GM18867 (cell line): Measurements from ENCODE around the gene ERC2.

Experiments used
- ATAC-seq: cut with Tn5 transposase; IDR thresholded peaks from one replicate; pipeline ENCODE4 v1.9.1; 2021; ENCODE audit warnings: mild to moderate bottlenecking, moderate library complexity; ENCODE audit not compliant: unreplicated experiment

The ERC2 gene

DNA sequence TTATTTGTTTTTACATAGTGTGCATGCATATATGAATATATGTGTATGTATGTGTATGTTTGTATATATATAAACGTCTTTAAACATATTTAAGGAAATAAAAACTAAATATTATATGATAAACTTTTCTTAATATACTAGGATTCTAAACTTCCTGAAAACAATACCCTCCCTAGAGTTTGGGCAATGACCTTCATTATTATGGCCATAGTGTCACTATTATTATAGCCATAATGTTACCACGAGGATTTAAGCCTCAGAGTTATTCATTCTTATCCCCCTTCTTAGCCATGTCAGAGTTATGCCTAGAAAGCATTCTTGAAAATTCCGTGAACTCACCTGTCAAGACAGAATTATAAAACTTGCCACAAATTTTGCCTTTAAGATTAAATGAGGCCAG lies 335.5 kb downstream of the ERC2 start:
- no peak for ATAC-seq

DNA sequence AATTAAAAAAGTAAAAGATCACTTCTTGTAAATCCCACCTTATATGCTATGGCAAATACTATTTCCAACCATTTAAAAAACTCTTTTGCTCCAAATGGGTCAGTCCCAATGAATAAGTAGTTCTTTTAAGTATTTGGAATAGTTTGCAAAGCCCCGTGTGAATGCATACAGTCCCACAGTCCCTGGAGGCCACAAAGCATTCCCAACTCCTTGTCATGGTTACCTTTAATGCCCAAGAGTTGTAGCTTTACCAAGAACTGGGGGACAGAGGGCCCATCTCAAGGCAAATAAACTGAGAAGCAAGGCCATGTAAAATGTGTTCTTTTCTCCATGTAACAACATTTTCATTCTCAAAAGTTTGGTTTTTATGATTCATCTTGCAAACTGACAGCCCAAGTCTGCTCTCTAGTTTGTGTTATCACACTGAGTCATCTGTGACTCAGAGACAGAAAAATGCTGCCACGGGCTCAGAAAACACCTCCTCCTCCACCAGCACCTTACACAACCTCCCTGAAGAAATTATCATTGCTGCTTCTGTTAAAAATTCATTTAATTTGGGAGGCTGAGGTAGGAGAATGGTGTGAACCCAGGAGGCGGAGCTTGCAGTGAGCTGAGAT lies 336.2 kb downstream of the ERC2 start:
- ATAC-seq = no peak

DNA sequence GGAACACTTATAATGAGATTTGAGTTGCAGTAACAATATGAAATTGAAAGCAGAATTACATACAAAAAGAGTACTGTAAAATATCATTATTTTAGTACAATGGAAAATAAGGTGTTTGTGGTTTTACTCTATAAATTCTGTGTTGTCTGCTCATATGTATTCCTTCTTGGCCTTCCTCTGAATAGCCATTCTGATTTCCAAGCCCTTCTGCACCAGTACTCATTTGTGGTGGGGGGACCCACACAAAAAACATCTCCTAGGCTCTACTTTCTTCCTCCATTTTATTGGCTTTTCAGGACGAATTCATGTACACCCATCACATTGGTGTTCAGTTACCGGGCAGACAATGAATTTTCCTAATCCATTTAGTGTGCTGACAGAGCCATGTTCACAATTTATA lies 338.2 kb downstream of the ERC2 start:
- ATAC-seq = no peak

DNA sequence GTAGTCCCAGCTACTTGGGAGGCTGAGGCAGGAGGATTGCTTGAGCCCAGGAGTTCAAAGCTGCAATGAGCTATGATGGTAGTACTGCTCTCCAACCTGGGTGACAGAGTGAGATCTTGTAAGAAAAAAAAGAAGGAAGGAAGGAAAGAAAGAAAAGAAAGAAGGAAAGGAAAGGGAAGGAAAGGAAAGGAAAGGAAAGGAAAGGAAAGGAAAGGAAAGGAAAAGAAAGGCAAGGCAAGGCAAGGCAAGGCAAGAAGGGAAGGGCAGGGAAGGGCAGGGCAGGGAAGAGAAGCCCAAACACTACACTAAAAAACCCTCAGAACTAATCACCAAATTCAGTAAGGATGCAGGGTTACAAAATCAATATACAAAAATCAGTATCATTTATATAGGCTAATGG lies 341.6 kb downstream of the ERC2 start:
- no peak for ATAC-seq

DNA sequence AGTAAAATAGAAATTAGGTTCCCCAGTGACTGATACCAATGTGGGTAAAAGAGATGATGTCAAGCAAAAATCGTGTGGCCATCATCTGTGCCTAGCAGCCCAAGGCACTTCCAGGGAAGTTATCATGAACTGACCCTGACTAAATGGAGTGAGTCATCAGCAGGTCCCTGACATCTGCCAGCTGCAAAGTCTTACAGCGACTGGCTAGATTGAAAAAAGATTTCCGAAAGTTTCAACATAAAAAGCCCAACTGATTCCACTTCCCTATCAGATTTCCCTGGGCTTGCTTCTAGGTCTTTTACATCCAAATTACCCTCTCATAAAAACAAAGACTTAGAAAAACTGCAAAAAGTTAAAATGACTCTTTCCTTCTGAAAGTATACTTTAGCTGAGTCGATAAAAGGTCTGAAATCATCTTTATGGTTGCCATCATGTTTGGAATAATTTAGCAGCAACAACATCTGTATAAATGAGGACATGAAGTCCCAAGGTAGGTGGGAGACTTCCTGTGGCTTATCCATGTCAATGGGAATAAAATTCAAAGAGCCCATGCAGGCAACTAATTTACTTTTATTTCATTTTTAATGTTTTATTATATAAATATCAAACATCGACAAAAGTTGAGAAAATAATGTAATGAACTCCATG lies 342.8 kb downstream of the ERC2 start:
- no peak for ATAC-seq

DNA sequence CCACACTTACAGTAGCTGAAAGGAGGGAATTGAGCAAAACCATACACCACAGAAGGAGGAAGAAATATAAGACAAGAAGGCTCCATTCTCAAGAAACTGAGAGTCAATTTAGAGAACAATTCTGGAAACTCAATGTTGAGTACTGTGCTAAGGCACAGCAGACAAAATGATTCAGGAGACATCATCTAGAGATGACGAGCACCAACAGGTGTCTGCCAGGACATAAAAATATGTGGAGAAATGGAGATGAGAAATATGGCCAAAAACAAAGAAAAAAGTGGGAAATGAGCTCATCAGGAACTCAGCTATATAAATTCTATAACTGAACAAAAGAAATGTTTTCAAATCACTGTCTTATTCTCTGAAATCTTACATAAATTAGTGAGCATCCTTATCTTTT lies 343.7 kb downstream of the ERC2 start:
- ATAC-seq = no peak

DNA sequence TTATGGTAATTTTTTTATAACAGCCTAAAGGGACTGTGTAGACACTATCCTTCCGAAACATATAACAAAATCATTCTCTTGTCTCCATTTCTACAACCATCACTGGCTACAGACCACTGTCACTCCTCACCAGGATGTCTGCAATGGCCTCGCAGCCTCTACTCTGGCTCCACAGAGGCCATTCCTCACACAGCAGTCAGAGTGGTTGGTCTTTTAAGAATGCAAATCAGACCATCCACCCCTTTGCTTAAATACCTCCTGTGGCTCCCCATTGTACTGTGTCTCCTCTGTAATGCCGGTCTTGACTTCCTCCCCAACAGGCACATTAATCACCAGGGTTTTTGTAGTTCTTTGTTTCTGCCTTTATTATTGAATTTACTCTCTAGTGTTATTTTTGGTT lies 344.8 kb downstream of the ERC2 start:
- no peak for ATAC-seq

DNA sequence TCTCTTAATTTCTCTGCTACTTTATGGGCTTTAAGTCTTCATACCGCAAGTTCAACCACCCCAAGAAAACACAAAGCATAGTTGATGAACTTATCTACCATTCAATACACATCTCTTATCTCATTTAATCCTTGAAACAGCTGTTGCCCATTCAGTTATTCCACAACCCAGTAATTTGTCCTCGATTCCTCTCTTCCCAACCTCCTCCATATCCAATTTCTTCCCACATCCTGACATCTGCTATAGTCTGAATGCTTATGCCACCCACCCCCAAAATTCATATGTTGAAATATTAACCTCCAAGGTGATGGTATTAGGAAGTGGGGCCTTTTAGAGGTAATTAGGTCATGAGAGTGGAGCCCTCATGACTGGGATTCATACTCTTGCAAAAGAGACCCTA lies 345.4 kb downstream of the ERC2 start:
- ATAC-seq = no peak

DNA sequence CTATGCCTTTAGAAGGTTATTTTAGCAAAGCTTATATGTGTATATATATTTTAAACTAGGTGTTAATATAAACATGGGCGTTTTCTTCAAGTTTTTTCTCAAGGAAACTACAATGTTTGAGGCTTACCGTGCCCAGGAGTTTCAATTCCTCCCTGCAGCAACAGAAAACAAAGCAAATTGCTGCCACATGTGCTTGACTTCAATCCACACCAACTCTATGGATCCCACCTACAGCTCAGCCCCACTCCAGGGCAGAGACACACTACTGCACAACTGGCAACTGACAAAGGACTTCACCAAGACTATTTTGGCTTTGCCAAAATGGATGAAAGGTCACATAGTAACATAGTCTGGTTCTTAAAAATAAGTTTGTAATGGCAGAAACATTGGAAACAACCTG lies 346.6 kb downstream of the ERC2 start:
- ATAC-seq = no peak

DNA sequence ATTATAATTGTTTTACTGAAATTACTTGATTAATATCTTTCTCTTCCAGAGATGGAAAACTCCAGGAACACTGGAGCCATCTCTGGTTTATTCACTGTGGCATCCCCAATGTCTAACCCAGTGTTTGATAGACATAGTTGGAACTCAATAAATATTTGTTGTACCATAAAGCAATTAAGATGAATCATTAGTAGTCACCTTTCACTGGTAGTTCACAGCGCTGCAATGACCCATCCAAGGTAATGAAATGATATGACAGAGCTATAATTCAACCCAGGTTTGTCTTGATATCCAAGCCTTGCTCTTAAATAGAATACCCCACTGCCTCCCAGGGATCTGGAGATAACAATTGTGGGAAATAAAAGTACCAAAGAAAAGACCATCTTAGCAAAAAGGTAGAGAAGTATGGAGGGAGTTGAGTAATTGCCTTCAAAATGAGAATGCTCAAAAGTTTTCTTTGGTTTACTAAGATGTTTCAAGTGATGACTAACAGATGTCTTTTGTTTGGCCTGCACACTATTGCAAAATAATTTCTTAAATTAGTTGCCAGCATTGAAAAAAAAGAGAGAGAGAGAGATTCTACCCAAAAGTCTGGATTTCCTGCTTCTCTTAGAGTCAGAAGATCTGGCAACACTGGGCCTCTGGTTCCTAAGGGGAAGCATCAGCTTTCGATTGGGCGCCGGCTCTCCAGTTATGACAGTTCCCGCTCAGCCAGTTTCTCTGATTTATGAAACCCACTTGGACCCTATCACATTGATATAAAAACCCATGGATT lies 348.5 kb downstream of the ERC2 start:
- no peak for ATAC-seq

DNA sequence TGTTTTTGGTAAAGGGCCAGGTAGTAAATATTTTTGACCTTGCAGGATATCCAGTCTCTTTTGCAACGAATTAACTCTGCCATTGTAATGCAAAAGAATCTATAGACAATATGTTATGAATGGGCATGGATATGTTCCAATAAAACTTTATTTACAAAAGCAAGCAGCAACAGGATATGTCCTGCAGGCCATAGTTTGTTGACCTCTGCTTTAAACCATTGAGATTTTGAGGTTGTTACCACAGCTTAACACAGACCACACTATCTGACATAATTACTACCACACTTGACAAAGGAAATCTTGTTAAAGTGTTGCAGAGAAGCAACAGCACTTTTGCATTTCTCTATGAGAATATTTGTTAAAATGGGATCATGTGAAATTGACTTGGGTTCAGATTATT lies 349.3 kb downstream of the ERC2 start:
- ATAC-seq = no peak

DNA sequence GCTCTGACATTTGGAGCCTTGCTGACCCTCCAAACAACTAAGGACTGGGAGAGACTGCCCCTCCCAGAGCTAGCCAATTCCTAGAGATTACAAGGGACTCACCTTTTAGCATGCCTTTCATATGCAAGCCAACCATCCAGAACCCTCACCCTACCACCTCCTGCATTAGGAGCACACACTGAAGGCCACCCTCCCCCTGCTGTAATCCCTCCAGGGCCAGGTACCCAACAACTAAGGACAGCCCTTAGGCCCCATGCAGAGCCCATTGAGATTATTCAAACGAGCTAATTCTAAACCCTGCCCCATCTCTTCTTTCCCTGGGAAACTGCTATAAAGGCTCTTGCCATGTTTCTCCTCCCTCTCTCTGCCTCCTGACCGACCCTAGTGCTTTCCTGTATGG lies 352.6 kb downstream of the ERC2 start:
- no peak for ATAC-seq

DNA sequence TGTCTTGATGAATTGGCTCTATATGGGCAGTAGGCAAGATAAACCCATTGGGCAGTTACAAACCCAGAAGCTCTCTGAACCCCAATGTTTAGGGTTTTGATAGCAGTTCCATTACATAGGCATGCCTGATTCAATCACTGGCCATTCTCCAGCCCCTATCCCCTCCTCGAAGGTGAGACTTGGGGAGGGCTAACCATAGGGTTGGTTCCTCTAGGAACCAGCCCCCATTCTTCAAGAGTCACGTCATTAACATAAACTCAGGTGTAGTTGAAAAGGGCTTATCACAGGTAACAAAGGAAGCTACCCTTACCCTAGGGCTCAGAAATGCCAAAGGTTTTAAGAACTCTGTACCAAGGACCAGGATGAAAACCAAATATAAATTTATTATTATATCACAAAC lies 353.1 kb downstream of the ERC2 start:
- no peak for ATAC-seq

DNA sequence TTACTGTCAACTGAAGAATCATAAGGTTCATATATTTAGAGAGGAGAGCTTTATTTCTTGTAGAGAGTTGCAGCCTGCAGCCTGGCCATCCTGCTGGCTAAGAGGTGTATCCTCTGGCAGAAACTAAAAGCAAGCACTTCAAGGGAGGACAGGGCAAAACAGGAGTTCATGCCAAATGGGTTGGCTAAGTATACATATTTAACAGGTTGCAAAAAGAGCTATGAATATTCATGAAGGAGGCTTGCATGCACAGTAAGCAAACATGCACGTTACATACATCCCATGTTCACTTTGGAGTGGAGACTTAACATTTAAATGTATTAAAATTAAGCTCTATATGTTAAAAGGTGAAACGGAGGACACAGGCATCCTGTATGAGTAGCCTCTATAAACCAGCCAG lies 354.4 kb downstream of the ERC2 start:
- ATAC-seq = no peak

DNA sequence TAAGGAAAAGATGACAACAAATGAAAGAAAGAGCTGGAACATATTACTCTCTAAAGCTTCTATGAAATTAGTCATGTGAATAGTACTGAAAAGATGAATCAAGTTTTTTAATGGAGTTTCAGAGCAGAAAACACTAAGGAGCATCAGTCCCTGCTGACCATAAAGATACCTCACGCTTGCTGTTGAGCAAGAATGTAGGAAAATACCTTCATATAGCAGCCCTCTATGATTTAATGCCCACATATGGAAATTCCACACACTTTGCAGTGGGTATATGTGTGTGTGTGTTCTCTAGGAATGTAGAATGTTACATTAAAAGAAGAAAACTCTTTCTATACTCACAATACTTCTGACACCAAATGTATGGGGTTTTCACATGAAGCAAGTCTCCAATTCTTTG lies 355.0 kb downstream of the ERC2 start:
- ATAC-seq = no peak

DNA sequence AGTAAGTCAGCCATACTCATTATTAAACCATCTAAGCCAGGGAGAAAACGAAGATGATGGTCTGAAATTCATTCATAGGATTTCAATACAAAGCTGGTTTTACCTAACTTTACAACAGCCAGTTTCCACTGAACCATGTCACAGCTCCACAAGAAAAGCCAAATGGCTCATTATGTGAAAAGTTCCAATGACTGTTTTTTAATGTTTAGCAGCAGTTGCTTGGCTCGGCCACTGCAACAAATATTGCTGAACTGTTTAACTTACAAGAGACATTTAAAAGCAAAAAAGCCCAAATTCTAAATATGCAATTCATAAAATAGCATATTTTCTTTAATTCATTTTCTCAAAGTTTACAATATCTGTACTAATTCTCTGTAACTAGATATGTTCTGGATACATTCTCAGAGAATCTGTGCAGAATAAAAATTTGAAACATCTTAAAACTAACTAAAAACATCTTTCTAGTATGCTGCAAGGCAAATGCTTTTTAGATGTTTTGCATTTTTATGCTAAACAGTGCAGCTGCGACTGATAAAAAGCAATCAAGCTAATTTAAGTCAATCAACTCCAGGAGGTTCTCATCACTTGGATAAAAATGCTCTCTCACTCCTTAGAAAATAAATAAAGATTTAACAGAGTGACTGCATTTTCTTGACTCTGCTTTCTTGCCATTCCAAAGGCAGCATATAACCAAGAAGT lies 356.5 kb downstream of the ERC2 start:
- no peak for ATAC-seq

DNA sequence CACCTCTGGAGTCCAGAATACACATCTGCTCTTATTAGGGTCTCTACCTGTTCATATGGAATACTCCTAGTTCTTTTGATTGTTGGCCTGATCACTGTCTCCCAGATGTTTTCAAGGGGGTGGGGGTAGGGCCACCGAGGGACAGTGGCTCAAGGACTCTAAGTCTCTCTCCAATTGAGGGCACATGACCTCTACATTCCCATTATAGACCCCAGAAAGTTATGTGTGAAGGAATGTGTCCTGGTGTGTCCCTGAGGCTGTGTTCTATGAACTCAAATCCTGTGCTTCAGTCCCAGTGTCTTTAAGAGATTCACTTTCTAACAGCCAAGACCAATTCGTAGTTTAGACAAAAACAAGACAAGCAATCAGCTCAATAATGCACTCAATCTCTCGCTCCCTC lies 357.4 kb downstream of the ERC2 start:
- ATAC-seq = no peak

DNA sequence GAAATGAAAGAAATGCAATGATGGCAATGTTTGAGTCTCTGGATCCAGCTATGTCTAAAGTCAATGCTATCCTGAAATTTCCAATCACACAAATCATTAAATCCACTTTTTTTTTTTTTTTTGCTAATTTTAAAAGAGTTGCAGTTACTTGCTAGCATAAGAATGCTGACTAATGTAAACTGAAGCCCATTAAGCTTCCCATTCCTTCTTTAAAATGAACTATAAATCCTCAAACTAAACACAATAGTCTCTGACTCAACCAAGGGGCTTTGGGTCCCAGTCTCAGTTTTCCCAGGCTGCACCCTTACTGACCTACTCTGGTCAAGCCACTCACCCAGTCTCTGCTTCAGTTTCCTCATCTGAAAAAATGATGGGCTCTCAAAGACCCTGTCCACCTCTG lies 361.1 kb downstream of the ERC2 start:
- no peak for ATAC-seq

DNA sequence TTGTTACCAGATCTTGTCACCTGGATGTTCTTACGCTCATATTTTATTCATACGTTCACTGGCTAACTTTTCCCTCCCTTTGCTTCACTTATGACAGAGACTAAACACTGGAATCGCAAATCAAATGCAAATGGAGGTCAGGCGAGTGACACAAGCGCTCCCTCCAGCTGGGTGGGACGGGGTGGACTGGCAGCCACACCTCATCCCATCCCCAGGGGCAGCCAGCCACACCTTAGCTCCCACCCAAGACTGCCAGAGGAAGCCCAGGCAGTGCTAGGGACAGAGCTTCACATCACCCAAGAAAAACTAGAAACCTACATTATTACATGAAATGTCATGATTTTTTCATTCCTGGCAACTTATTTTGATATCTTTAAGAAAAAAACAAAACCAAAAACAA lies 366.2 kb downstream of the ERC2 start:
- ATAC-seq = no peak

DNA sequence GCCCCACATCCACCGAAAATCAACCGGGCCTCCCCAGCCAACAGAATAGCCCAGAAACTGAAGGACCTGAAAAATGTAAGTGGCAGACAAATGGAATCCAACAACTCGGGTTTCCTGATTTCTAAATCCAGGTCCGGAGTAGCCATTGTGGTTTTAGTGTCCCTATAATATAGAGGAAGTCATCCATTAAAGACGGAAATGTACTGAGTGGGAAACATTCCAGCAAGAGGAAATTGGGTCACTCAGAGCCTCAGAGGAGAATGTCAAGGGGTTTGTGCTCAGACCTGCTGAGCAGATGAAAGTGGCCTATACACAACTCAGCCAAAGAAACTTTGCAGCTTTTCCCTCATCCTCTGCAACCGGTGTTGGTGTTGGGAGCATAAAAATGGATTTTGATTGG lies 366.7 kb downstream of the ERC2 start:
- ATAC-seq = no peak

DNA sequence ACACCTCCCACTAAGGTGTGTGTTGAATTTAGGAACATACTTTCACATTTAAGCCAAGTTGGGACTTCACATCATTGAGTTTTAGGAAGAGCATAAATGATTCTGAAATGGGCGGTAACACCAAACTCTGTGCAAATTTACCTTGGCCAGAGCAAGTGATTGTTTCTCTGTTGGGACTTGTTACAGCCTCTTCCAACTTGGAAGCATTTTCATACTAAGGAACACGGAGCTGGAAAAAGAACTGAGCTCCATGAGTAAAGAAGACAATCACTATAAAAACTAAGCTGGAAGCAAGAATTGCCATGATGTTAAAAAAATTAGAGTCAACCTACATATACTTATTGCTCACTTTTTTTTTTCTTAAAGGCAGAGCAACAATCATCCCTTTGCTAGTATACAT lies 371.3 kb downstream of the ERC2 start:
- ATAC-seq = no peak

DNA sequence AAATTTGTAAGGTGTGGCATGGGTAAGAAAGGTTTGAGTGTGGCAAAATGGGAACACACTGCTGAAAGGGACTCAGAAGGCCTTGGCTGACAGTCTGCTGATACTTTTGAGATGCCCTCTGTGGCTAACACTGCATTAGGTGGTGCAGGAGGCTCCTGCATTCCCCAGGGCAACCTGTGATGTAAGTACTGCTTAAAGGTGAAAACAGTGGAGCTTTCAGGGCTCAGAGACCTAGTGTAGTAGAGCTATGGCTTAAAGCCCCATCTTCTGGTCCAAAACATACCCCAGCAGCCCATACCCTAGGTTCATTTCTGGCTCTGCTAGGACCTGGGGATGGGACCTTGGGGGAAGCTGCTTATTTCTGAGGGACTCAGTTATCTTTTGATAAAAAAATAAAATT lies 374.1 kb downstream of the ERC2 start:
- no peak for ATAC-seq
